ENCODE results near the gene RAB24.

GRCh38 chr5:177332896-177333260 is 29.4 kb upstream of the RAB24 start:
- TF ChIP-seq CTCF (IDR thresholded peaks at IDR 0.05 in 4 of 5, conservative IDR thresholded peaks at IDR 0.05 in 1 of 5) (no peak), POLR2A (IDR thresholded peaks at IDR 0.05) (no peak)

All from gastrocnemius medialis (tissue), 4 donors.